CD4-positive, alpha-beta memory T cell (primary cell): ENCODE measurements around the gene SCUBE2. TPM values are rescaled to one million over a fixed set of nuclear protein-coding genes. Genes with fewer than 3 reads are reported as not detected.

Experiments used
- CTCF ChIA-PET: fragments of 350-600 bp; sonication (Branson Sonifier 250); formaldehyde crosslinking; loops from one replicate; lab custom pipeline; 2021; ENCODE audit warnings: inconsistent platforms; ENCODE audit not compliant: partially characterized antibody; lab: Charles Lee
- POLR2A ChIA-PET: fragments of 350-600 bp; sonication (Branson Sonifier 250); formaldehyde crosslinking; loops from one replicate; lab custom pipeline; 2021; ENCODE audit not compliant: partially characterized antibody; lab: Charles Lee
- DNase-seq, 5 donors: peaks; one replicate each; pipeline versions ENCODE4 v3.0.0 to v3.0.0-alpha.2; 2020 to 2022; ENCODE audit warnings: mixed read lengths in 1 of 5
- H3K27ac ChIP-seq: one replicate; pipeline ENCODE4 v1.7.0; 2013; ENCODE audit warnings: low read depth, low read length
- H3K27me3 ChIP-seq: 2 replicates; pipeline ENCODE4 v1.7.0; 2013; ENCODE audit warnings: mild to moderate bottlenecking, low read length, moderate library complexity; ENCODE audit not compliant: insufficient read depth
- H3K36me3 ChIP-seq: 2 replicates; pipeline ENCODE4 v1.7.0; 2013; ENCODE audit warnings: mild to moderate bottlenecking, low read length, moderate library complexity; ENCODE audit not compliant: insufficient read depth
- H3K4me1 ChIP-seq: 2 replicates; pipeline ENCODE4 v1.7.0; 2013; ENCODE audit warnings: mild to moderate bottlenecking, low read length, moderate library complexity; ENCODE audit not compliant: insufficient read depth
- H3K4me3 ChIP-seq, 2 donors: one replicate each; pipeline ENCODE4 v1.7.0; 2013; ENCODE audit warnings: low read length in 2 of 2, mild to moderate bottlenecking in 1 of 2
- H3K9me3 ChIP-seq, 2 donors: one replicate each; pipeline ENCODE4 v1.7.0; 2013; ENCODE audit warnings: low read length in 2 of 2, control low read depth in 1 of 2; ENCODE audit not compliant: control insufficient read depth in 1 of 2
- H3K27ac Mint-ChIP-seq, 7 donors: one replicate each; pipeline ENCODE4 v1.8.0; 2020 to 2021; ENCODE audit warnings: mixed read lengths in 7 of 7, mild to moderate bottlenecking in 6 of 7, inconsistent platforms in 3 of 7, moderate library complexity in 3 of 7
- H3K27me3 Mint-ChIP-seq, 2 donors: one replicate each; pipeline ENCODE4 v1.8.0; 2020 to 2021; ENCODE audit warnings: mixed read lengths in 2 of 2
- H3K36me3 Mint-ChIP-seq, 2 donors: one replicate each; pipeline ENCODE4 v1.8.0; 2020 to 2021; ENCODE audit warnings: mixed read lengths in 2 of 2, inconsistent platforms in 1 of 2, mild to moderate bottlenecking in 1 of 2
- H3K4me1 Mint-ChIP-seq, 4 donors: one replicate each; pipeline ENCODE4 v1.8.0; 2020 to 2021; ENCODE audit warnings: mixed read lengths in 4 of 4, mild to moderate bottlenecking in 1 of 4
- H3K4me3 Mint-ChIP-seq, 8 donors: one replicate each; pipeline ENCODE4 v1.8.0; 2020 to 2021; ENCODE audit warnings: mixed read lengths in 8 of 8, mild to moderate bottlenecking in 7 of 8, moderate library complexity in 6 of 8, inconsistent platforms in 3 of 8
- H3K9me3 Mint-ChIP-seq, 8 donors: one replicate each; pipeline ENCODE4 v1.8.0; 2020 to 2021; ENCODE audit warnings: mixed read lengths in 8 of 8, mild to moderate bottlenecking in 5 of 8, inconsistent platforms in 3 of 8, moderate library complexity in 1 of 8
- intact Hi-C: fragments of 100-400 bp; cut with micrococcal nuclease; formaldehyde crosslinking; loops from one replicate; pipeline ENCODE4 v1.15.1; 2023
- polyA plus RNA-seq, 2 donors: library from polyadenylated mRNA; unstranded; fragments of 300-500 nt; fragmentation: Illumina TruSeq; gene quantifications; one replicate each; pipeline ENCODE4 v1.2.3, GENCODE V29; 2021
- total RNA-seq, 2 experiments: library from RNA; stranded (reverse); gene quantifications; one replicate each; pipeline ENCODE4 v1.2.3, GENCODE V29; 2021

SCUBE2 gene
- total and polyA plus RNA-seq, 4 experiments from 2014 or later: 0.64 TPM; not detected in 3

DNA sequence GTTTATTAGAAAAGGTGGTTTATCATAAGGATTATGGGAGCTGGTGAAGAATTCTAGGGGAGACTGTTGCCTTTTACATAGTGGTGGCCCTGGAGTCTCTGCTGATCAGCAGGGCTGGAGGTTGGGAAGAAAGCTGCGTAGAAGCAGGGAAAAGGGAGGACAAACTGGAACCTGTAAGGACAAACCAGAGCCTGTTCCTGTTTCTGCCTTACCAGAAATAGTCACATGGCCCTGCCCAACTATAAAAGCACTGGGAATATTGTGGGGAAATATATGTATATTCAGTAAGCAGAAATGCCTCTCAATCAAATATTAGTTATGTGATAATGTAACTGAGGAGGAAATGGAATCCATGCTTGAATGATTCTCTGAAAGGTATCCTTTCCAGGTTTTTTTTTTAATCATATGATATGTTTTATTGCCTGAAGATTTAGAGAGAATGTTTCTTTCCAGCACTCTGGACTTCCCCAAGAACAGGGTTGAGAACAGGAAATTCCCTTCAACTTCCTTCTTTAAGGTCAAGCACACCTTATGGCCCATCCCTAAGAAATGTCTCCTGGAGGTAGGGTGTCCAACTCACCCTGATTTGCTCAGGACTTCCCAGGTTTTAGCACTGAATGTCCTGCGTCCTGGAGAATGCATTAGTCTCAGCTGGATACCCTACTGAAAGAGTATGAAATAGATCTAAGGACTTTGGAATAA lies 33.9 kb upstream of the SCUBE2 start:
- H3K36me3 ChIP-seq: no peaks in the 10 kb centered on the region
- ChIA-PET POLR2A (no interaction called here), CTCF (interaction anchor here (1.0 to 1.2 kb wide), 2 partner anchors 12 kb away, joined by 6 to 8 read pairs; no protein-coding TSS in a partner anchor)
- no peak overlapping the region for H3K4me3 ChIP-seq
- no peaks in the 10 kb centered on the region for H3K9me3 Mint-ChIP-seq
- intact Hi-C loops: no loop called here
- no peaks in the 10 kb centered on the region for H3K27me3 ChIP-seq
- H3K36me3 Mint-ChIP-seq: no peaks in the 10 kb centered on the region
- H3K9me3 ChIP-seq: no peaks in the 10 kb centered on the region
- no peak for DNase-seq
- peaks cover 0 to 2% of the 10 kb centered on the region in 2 donors for H3K27me3 Mint-ChIP-seq
- peaks cover 0 to 10% (median 4%) of the 10 kb centered on the region in 4 donors for H3K4me1 Mint-ChIP-seq
- no peak overlapping the region for H3K4me3 Mint-ChIP-seq
- no peak overlapping the region for H3K27ac ChIP-seq
- H3K27ac Mint-ChIP-seq: no peak overlapping the region
- no peaks in the 10 kb centered on the region for H3K4me1 ChIP-seq

DNA sequence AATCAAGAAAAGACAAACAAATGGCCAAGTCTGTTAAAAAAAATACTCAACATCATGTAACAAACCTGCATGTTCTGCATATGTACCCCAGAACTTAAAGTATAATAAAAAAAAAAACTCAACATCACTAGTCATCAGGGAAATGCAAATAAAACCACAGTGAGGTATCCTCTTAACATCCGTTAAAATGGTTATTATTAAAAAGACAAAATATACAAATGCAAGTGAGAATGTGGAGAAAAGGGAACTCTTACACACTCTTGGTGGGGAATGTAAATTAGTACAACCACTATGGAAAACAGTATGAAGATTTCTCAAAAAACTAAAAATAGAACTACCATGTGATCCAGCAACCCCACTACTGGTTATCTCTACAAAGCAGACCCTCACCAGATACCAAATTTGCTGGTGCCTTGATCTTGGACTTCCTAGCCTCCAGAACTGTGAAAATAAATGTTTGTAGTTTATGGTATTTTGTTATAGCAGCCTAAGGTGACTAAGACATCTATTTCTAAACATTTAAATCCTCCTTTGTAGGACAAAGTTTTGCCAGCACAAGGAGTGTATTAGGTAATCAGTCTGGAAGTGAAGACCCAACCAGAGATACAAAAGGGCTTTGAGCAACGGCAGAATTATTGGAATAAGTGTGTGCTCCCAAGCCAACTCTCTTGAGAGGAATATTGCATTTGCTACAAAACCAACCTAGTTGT lies 32.4 kb upstream of the SCUBE2 start:
- Mint-ChIP-seq H3K4me3 (no peak overlapping the region), H3K4me1 (peaks cover 0 to 10% (median 4%) of the 10 kb centered on the region in 4 donors), H3K36me3 (no peaks in the 10 kb centered on the region), H3K27ac (no peak overlapping the region), H3K27me3 (peaks cover 0 to 2% of the 10 kb centered on the region in 2 donors), H3K9me3 (no peaks in the 10 kb centered on the region)
- Histone ChIP-seq H3K9me3 (no peaks in the 10 kb centered on the region), H3K4me1 (no peaks in the 10 kb centered on the region), H3K4me3 (no peak overlapping the region), H3K27ac (no peak overlapping the region), H3K36me3 (no peaks in the 10 kb centered on the region), H3K27me3 (no peaks in the 10 kb centered on the region)
- intact Hi-C loops: no loop called here
- POLR2A ChIA-PET: no interaction called here
- DNase-seq: no peak
- CTCF ChIA-PET: interaction anchor here (1.0 to 1.2 kb wide), 2 partner anchors 14 kb away, joined by 5 to 6 read pairs; no protein-coding TSS in a partner anchor

- Mint-ChIP-seq H3K27ac (no peak overlapping the region), H3K27me3 (peaks cover 0 to 2% of the 10 kb centered on the region in 2 donors), H3K36me3 (no peaks in the 10 kb centered on the region), H3K9me3 (peaks cover 0 to 2% (median 0%) of the 10 kb centered on the region in 8 donors), H3K4me3 (no peak overlapping the region), H3K4me1 (peaks cover 0 to 3% (median 1%) of the 10 kb centered on the region in 4 donors)
- no peaks in the 10 kb centered on the region for H3K27me3 ChIP-seq
- H3K9me3 ChIP-seq: no peaks in the 10 kb centered on the region
- ChIA-PET POLR2A (no interaction called here), CTCF (no interaction called here)
- DNase-seq: no peak
- intact Hi-C loops: no loop called here
- H3K27ac ChIP-seq: no peak overlapping the region
- H3K4me3 ChIP-seq: no peak overlapping the region
- H3K36me3 ChIP-seq: no peaks in the 10 kb centered on the region
- no peaks in the 10 kb centered on the region for H3K4me1 ChIP-seq
Measured at GRCh38 chr11:9121469-9121796, 30.0 kb upstream of the SCUBE2 start.

GRCh38 chr11:9120664-9121468 lies 29.5 kb upstream of the SCUBE2 start:
- Histone ChIP-seq H3K9me3 (no peaks in the 10 kb centered on the region), H3K36me3 (no peaks in the 10 kb centered on the region), H3K4me3 (no peak overlapping the region), H3K4me1 (no peaks in the 10 kb centered on the region), H3K27ac (no peak overlapping the region), H3K27me3 (no peaks in the 10 kb centered on the region)
- H3K36me3 Mint-ChIP-seq: no peaks in the 10 kb centered on the region
- POLR2A ChIA-PET: no interaction called here
- H3K27me3 Mint-ChIP-seq: peaks cover 0 to 2% of the 10 kb centered on the region in 2 donors
- no peak overlapping the region for H3K27ac Mint-ChIP-seq
- intact Hi-C loops: no loop called here
- H3K4me1 Mint-ChIP-seq: no peaks in the 10 kb centered on the region
- DNase-seq: no peak
- peaks cover 0 to 2% (median 0%) of the 10 kb centered on the region in 8 donors for H3K9me3 Mint-ChIP-seq
- no peak overlapping the region for H3K4me3 Mint-ChIP-seq
- CTCF ChIA-PET: no interaction called here

GRCh38 chr11:9118277-9118676 lies 26.9 kb upstream of the SCUBE2 start:
- H3K4me3 ChIP-seq: no peak overlapping the region
- H3K9me3 Mint-ChIP-seq: peaks cover 0 to 10% (median 2%) of the 10 kb centered on the region in 8 donors
- intact Hi-C loops: no loop called here
- H3K36me3 Mint-ChIP-seq: no peaks in the 10 kb centered on the region
- no peaks in the 10 kb centered on the region for H3K9me3 ChIP-seq
- peaks cover 2 to 4% of the 10 kb centered on the region in 2 donors for H3K27me3 Mint-ChIP-seq
- no peaks in the 10 kb centered on the region for H3K36me3 ChIP-seq
- no peaks in the 10 kb centered on the region for H3K4me1 ChIP-seq
- POLR2A ChIA-PET: no interaction called here
- H3K4me1 Mint-ChIP-seq: no peaks in the 10 kb centered on the region
- CTCF ChIA-PET: interaction anchor here (0.6 to 2.1 kb wide), 2 partner anchors 19 to 690 kb away, joined by 3 to 7 read pairs; no protein-coding TSS in a partner anchor
- no peak overlapping the region for H3K27ac ChIP-seq
- H3K27ac Mint-ChIP-seq: no peak overlapping the region
- no peak overlapping the region for H3K4me3 Mint-ChIP-seq
- no peaks in the 10 kb centered on the region for H3K27me3 ChIP-seq
- no peak for DNase-seq

DNA sequence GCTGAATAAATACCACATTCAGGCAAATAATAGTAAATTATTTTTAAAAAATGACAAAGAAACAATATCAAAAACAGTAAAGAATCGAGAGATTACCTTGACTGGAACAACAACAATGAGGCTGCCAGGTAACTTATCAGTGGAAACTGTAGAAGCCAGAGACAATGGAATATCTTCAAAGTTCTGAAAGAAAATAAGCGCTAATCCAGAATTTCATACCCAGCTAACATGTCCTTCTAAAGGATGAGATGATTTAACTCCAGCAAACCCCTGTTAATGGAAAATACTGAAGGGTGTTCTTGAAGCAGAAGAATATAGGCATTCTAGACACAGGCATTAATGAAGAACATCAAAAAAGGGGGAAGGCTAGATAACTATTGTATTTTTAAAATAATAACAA lies 20.7 kb upstream of the SCUBE2 start:
- CTCF ChIA-PET: no interaction called here
- H3K4me1 Mint-ChIP-seq: no peaks in the 10 kb centered on the region

More for the DNA sequence above, 20.7 kb upstream of the SCUBE2 start:
- peaks cover 0 to 4% of the 10 kb centered on the region in 2 donors for H3K27me3 Mint-ChIP-seq
- DNase-seq: no peak
- H3K9me3 Mint-ChIP-seq: peaks cover 0 to 33% (median 21%) of the 10 kb centered on the region in 8 donors
- no peaks in the 10 kb centered on the region for H3K36me3 Mint-ChIP-seq
- POLR2A ChIA-PET: no interaction called here
- Histone ChIP-seq H3K27me3 (no peaks in the 10 kb centered on the region), H3K4me3 (no peak overlapping the region), H3K9me3 (no peaks in the 10 kb centered on the region), H3K4me1 (no peaks in the 10 kb centered on the region), H3K27ac (no peak overlapping the region), H3K36me3 (no peaks in the 10 kb centered on the region)
- no peak overlapping the region for H3K27ac Mint-ChIP-seq
- no peak overlapping the region for H3K4me3 Mint-ChIP-seq
- intact Hi-C loops: no loop called here
